Inflammatory macrophage treated with lipopolysaccharide for 1 hour (primary cell): ENCODE measurements around the gene ULK4.
"Not testable (repeated sequence)": the region's sequence is repeated elsewhere in the genome, so short reads cannot be mapped to it uniquely, and the experiment has no call there.

Source experiments
- DNase-seq, 2 donors: peaks; one replicate each; pipeline ENCODE4 v3.0.0-alpha.2; 2020 to 2022

The ULK4 gene

DNA sequence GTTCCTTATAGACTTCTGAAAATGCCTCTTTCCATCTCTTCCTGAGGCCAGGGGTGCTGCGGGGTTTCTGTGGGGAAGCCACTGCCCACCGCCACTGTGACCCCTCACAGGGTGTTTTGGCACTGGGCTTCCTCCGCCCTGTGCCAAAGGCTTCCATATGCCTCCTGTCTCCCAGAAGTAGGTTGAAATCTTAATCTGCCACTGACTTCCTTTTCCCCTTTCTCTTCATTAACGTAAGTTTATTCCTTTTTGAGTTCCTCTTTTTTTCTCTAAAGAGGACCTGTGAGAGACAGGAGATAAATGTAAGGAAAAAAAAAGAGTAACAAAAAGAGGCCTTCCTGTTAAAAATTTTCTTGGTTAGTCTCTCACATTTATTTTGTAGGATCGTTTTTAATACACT lies 542.1 kb downstream of the ULK4 start:
- DNase-seq, result peak; percentile 8 to 19

DNA sequence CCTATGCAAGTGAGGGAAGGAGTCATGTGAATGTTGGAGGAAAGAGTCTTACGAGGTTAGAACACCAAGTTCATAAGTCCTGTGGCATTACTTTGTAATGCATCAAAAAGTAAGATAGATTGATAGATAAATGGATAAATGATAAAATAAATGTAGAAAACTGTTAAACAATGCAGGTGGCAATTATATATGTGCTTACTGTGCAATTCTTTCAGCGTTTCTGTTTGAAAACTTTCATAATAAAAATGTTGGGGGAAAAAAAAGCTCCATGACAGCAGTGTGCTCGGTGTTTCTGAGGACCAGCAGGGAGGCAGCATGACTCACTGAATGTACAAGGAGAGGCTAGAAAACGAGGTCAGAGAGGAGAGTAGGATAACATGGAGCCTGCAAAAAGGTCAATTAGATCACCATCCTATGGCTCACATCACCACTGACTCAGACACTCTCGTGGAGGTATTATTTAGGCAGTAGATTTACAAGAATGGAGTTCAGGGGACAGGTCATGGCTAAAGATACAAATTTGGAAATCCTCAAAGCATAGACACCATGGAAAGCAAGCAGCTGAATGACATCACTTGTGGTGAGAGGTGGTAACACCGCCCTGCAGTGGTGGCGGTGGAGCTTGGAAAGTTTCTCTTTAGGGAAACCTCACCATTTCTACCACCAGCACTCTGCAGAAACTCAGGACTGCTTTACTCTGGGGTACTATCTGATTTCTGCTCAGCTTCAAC lies 542.8 kb downstream of the ULK4 start:
- peak; percentile 7 to 29 for DNase-seq

DNA sequence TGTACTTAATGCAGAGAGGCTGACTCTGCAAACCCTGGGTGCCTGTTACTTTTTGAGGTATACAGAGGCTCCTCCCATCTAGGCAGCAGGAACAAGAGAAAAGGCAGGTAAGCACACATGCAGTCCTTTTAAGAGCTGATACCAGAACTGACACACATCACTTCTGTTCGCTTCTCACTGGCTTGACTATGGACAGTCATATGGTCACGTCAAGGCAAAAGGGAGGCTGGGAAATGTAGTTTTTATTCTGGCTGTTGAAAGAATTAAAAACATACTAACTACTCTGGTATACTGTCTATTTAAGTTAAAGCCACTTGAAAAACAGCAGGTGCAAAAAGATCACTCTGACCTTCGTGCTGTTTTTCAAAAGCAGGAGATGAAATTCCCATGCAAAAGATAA lies 544.3 kb downstream of the ULK4 start:
- no peak for DNase-seq

DNA sequence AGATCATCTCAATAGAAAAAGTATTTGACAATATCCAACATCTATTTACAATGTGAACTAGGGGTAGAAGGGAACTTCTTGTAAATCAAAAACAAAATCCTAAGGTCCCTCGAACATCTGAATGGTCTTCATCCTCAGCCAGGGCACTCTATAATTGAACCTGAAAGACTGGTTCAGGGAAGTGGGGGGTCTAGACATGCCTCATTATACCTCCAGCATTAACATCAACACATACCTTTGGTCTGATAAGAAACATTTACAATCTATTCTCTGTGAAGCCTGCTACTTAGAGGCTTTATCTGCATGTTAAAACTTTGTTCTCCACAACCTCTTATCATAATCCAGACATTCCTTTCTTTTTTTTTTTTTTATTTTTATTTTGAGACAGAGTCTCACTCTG lies 550.8 kb downstream of the ULK4 start:
- DNase-seq, result no peak

- no peak for DNase-seq
Measured at GRCh38 chr3:41405466-41405865, 556.4 kb downstream of the ULK4 start.

DNA sequence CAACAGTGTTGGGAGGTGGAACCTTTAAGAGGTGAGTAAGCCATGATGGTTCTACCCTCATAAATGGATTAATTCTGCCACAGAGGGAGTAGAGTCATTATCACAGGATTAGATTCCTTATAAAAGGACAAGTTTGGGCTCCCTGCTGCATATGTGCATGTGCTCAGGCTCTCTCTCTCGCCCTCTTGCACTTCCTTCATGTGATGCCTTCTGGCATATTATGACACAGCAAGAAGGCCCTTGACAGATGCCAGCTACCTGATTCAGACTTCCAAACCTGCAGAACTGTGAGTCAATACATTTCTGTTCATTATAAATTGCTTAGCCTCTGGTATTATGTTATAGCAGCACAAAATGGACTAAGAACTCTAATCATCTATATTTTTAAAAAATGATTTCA lies 557.3 kb downstream of the ULK4 start:
- no peak for DNase-seq

GRCh38 chr3:41394896-41395295 lies 567.0 kb downstream of the ULK4 start:
- DNase-seq, result no peak

- DNase-seq, result not testable (repeated sequence)
Measured at GRCh38 chr3:41370765-41371535, 591.0 kb downstream of the ULK4 start.

DNA sequence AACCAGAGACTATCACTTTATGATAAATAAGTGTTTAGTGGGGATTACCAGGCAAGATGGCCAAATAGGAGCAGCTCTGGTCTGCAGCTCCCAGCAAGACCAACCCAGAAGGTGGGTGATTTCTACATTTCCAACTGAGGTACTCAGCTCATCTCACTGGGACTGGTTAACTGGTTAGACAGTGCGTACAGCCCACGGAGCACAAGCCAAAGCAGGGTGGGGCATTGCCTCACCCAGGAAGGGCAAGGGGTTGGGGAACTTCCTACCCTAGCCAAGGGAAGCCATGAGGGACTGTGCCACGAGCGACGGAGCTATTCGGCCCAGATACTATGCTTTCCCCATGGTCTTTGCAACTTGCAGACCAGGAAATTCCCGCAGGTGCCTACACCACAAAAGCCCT lies 591.6 kb downstream of the ULK4 start:
- DNase-seq, result no peak

- DNase-seq, result no peak
Measured at GRCh38 chr3:41369838-41370237, 592.1 kb downstream of the ULK4 start.

GRCh38 chr3:41365973-41366372 lies 595.9 kb downstream of the ULK4 start:
- DNase-seq, result no peak

DNA sequence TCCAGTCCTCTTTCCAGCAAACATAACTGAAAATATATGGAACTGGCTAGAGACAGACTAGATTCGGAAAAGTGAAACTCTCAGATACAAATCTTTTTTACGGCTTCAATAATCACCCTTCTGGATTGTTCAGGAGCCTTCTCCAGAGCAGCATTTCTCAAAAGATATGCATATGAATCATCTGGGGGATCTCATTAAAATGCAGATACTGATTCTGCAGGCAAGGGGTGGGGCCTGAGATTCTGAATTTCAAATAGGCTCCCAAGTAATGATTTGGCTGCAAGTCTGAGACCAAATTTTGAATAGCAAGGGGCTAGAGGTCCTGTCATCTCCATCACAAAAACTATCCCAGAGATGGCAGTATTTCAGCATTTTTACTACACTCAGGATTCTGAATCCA lies 597.2 kb downstream of the ULK4 start:
- DNase-seq, result no peak

- DNase-seq, result no peak
Measured at GRCh38 chr3:41363830-41364523, 597.9 kb downstream of the ULK4 start.

- DNase-seq, result no peak
Measured at GRCh38 chr3:41362638-41363559, 599.0 kb downstream of the ULK4 start.

GRCh38 chr3:41357271-41357670 lies 604.6 kb downstream of the ULK4 start:
- DNase-seq, result no peak

- DNase-seq, result no peak
Measured at GRCh38 chr3:41356775-41357174, 605.1 kb downstream of the ULK4 start.

- DNase-seq, result peak; percentile 28 to 75
Measured at GRCh38 chr3:41352510-41352909, 609.4 kb downstream of the ULK4 start.

DNA sequence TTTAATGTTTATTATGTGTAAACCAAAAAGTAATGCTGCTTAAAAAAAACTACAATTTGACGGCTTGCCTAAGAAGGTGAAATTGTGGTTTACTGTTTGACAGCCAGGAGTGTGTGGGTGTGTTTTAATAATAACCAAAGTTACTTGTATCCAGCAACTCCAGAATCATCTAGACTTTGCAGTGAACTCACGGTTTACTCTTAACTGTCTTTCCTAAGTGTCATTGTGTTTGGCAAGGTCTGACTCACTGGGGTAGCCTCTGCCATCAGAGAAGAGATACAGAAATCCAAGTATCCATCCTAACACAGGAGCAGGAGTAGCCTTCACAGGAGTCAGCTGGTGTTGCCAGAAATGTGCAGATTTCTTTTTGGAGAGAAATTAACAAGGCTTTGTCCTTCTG lies 611.5 kb downstream of the ULK4 start:
- peak in 1 of 2 donors; percentile 25 for DNase-seq

- no peak for DNase-seq
Measured at GRCh38 chr3:41348401-41348800, 613.5 kb downstream of the ULK4 start.

DNA sequence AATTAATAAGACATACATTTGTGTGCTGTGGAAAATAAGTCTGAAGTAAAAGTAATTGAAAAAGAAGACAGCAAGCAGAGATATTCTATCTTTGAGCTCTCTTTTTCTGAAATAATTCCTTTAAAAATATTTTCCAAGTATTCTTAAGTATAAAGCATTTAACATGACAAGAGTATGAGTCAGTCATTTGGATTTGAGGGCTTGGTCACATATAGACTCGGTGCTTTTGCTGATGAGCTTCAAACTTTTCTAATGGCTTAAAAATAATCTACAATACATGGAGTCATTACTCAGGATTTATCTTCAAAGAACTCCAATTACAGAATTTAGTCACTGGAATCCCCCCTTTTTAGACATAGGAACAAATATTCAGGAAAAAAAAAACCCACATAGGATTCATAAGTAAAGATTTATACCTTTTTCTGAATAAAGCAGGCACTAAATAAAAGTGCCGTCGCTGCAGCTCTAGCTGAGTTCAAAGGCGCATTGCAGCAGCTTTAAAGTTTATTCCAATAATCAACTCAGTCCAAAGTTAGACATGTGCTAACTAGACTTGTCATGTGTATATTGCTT lies 615.1 kb downstream of the ULK4 start:
- DNase-seq, result no peak

DNA sequence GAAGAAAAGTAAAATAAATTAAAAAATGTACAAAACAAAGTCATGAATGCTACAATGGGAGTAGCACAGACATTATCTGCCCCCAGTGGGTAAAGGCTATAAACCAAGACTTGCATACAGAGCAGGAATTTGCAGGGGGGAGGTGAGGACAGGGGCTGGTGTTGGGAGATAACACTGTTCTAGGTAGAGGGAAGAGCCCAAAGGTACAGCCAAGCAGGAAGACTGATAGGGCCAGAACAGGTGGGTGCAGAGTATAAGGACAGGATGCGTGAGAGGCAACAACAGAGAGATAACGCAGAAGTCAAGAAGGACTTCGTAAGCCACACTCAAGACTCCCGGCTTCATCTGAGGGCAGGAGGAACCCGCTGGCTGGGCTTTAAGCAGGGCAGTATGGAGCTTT lies 616.1 kb downstream of the ULK4 start:
- DNase-seq, result no peak

DNA sequence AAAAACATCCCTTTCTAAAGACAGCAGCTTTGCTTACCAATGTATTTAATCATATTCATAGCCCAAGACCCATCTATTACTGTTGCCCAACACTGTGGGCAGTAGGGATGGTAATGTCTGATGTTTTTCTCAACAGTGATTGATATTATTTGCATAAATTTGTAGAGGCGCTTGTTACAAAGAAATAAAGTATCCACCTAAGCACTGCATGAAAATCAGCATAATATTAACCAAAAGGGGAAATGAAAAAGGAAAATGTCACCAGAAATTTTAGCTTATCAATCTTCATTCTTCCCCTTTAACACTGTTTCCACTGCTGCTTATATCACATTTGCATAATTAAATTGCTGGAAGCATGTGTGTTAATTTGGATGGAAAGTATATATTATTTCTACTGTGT lies 622.1 kb downstream of the ULK4 start:
- no peak for DNase-seq
